GM13977 (cell line): ENCODE measurements around the gene RAX2.
"Not testable (repeated sequence)": the region's sequence is repeated elsewhere in the genome, so short reads cannot be mapped to it uniquely, and the experiment has no call there.

Experiments
- DNase-seq: peaks from one replicate; pipeline ENCODE4 v3.0.0; 2012; ENCODE audit warnings: low spot score
- CTCF ChIP-seq: IDR thresholded peaks from 2 replicates; pipeline ENCODE4 v1.5.1; 2012; ENCODE audit warnings: mild to moderate bottlenecking, control low read depth; ENCODE audit not compliant: insufficient read depth; ENCODE audit errors: extremely low read depth, missing control alignments
- in situ Hi-C: fragments of 300-500 bp; cut with MboI; formaldehyde crosslinking; loops from one replicate; pipeline ENCODE4 v1.12.0; 2022; ENCODE audit warnings: low sequenced_read_pairs, low pct_unique_long_range_greater_than_20kb, mixed read lengths, inconsistent platforms; ENCODE audit not compliant: unreplicated experiment

RAX2 gene

GRCh38 chr19:3771906-3772455 is at the start of gene RAX2:
Gene RAX2, minus strand, starts transcription at chr19:3772228. Its CDS starts 486 bp downstream, at chr19:3771742.
- DNase-seq = no peak
- no peak for TF ChIP-seq CTCF
- in situ Hi-C loops = no loop called here

GRCh38 chr19:3821156-3821555 is 49.1 kb upstream of the RAX2 start:
- no peak for DNase-seq
- no peak for TF ChIP-seq CTCF
- in situ Hi-C loops = no loop called here

DNA sequence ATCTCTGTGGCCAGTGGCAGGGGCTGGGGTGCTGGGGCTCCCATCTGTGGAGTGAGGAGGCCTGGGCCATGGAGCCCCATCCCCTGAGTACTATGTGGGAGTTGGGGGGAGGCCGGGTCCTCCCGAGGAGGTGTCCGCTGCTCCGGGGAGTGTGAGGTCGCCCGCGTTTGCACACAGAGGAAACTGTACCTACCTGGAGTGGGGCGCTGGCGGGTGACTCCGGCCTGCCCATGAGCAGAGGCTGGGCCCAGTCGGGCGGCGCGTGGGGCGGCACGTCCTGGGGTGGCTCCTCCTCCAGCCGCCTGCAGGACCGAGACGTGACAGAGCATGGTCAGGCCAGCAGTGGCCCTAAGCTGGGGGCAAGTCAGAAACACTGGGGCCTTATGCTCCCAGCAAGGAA is 48.0 kb upstream of the RAX2 start:
- no peak for TF ChIP-seq CTCF
- in situ Hi-C loops = no loop called here
- DNase-seq = no peak

- no peak for TF ChIP-seq CTCF
- DNase-seq = no peak
- in situ Hi-C loops = no loop called here
Observed at GRCh38 chr19:3818918-3819317, 46.9 kb upstream of the RAX2 start.

- no peak for DNase-seq
Observed at GRCh38 chr19:3818466-3818865, 46.4 kb upstream of the RAX2 start.

GRCh38 chr19:3817761-3818160 is 45.7 kb upstream of the RAX2 start:
- in situ Hi-C loops = no loop called here
- DNase-seq = no peak
- TF ChIP-seq CTCF = no peak

More at GRCh38 chr19:3818466-3818865, 46.4 kb upstream of the RAX2 start:
- in situ Hi-C loops = no loop called here
- no peak for TF ChIP-seq CTCF

- TF ChIP-seq CTCF = no peak
- in situ Hi-C loops = no loop called here
- no peak for DNase-seq
Observed at GRCh38 chr19:3816566-3817218, 44.7 kb upstream of the RAX2 start.

DNA sequence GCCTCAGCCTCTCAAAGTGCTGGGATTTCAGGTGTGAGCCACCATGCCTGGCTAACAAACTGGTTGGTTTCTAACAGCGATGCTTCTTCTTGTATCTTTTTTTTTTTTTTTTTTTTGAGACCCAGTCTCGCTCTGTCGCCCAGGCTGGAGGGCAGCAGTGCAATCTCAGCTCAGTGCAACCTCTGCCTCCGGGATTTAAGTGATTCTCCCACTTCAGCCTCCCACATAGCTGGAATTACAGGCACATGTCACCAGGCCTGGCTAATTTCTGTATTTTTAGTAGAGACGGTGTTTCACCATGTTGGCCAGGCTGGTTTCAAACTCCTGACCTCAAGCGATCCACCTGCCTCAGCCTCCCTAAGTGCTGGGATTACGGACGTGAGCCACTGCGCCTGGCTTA is 44.1 kb upstream of the RAX2 start:
- DNase-seq, in situ Hi-C loops: not testable (repeated sequence)
